B cell (primary cell): ENCODE results near the gene MOV10L1. TPM values are rescaled to one million over a fixed set of nuclear protein-coding genes. Genes with fewer than 3 reads are reported as not detected.

Source experiments
- ATAC-seq: fragments of 200-7000 bp; cut with Tn5 transposase; one replicate; pipeline ENCODE4 v1.10.0; 2021; ENCODE audit warnings: low read depth, mild to moderate bottlenecking, moderate number of reproducible peaks, moderate library complexity
- CTCF ChIA-PET: fragments of 350-600 bp; sonication (Branson Sonifier 250); formaldehyde crosslinking; loops from one replicate; lab custom pipeline; 2021; ENCODE audit warnings: antibody characterized with exemption, inconsistent platforms; lab: Charles Lee
- POLR2A ChIA-PET: fragments of 350-600 bp; sonication (Branson Sonifier 250); formaldehyde crosslinking; loops from one replicate; lab custom pipeline; 2021; ENCODE audit warnings: antibody characterized with exemption; lab: Charles Lee
- DNase-seq: peaks from one replicate; pipeline ENCODE4 v3.0.0; 2013
- H2AFZ ChIP-seq: 2 replicates; pipeline ENCODE4 v1.6.1; 2012; ENCODE audit warnings: mild to moderate bottlenecking, low read depth, low read length; ENCODE audit not compliant: insufficient read depth, poor library complexity, severe bottlenecking
- H3K27ac ChIP-seq, 2 donors: 1 replicate in 1 of 2; 2 replicates in 1 of 2; pipeline ENCODE4 v1.5.1; 2012 to 2013; ENCODE audit warnings: low read length in 2 of 2, mild to moderate bottlenecking in 2 of 2, moderate library complexity in 1 of 2
- H3K27me3 ChIP-seq, 4 experiments: fragments of 200-600 bp in 1 of 4; sonication (generic) in 1 of 4; replicated peaks in 1 of 4; 1 replicate in 2 of 4; 2 replicates in 2 of 4; pipeline versions ENCODE4 v1.6.1 to v1.7.0; 2013 to 2016; ENCODE audit warnings: low read length in 3 of 4, mild to moderate bottlenecking in 2 of 4, mixed read lengths in 1 of 4, moderate library complexity in 1 of 4; ENCODE audit not compliant: insufficient read depth in 4 of 4, control insufficient read depth in 3 of 4; ENCODE audit errors: control extremely low read depth in 1 of 4
- H3K36me3 ChIP-seq, 2 experiments: replicated peaks in 1 of 2; 1 replicate in 1 of 2; 2 replicates in 1 of 2; pipeline versions ENCODE4 v1.6.1 to v1.7.1; 2013; ENCODE audit warnings: low read length in 1 of 2; ENCODE audit not compliant: insufficient read depth in 2 of 2, control insufficient read depth in 1 of 2; ENCODE audit errors: control extremely low read depth in 1 of 2, extremely low read depth in 1 of 2
- H3K4me1 ChIP-seq, 2 donors: fragments of 200-600 bp in 1 of 2; sonication (generic) in 1 of 2; 1 replicate in 1 of 2; 2 replicates in 1 of 2; pipeline versions ENCODE4 v1.5.1 to v1.6.1; 2013 to 2017; ENCODE audit warnings: low read length in 2 of 2; ENCODE audit not compliant: control insufficient read depth in 2 of 2, insufficient read depth in 2 of 2
- H3K4me2 ChIP-seq: replicated peaks from 2 replicates; pipeline ENCODE3; 2012; ENCODE audit warnings: mild to moderate bottlenecking, low read depth, low read length; ENCODE audit not compliant: poor library complexity, severe bottlenecking
- H3K4me3 ChIP-seq, 5 experiments: fragments of 200-600 bp in 1 of 5; sonication (generic) in 1 of 5; 1 replicate in 3 of 5; 2 replicates in 2 of 5; pipeline versions ENCODE4 v1.5.1 to v1.7.0; 2011 to 2016; ENCODE audit warnings: low read length in 4 of 5, mild to moderate bottlenecking in 4 of 5, low read depth in 2 of 5, control low read depth in 1 of 5, moderate library complexity in 1 of 5; ENCODE audit not compliant: insufficient read depth in 1 of 5; ENCODE audit errors: control extremely low read depth in 1 of 5, extremely low read depth in 1 of 5
- H3K79me2 ChIP-seq: fragments of 200-600 bp; sonication (generic); one replicate; pipeline ENCODE4 v1.6.0; 2016; ENCODE audit warnings: low read length; ENCODE audit not compliant: control insufficient read depth, insufficient read depth
- H3K9ac ChIP-seq: fragments of 200-600 bp; sonication (generic); 2 replicates; pipeline ENCODE4 v1.6.1; 2017; ENCODE audit warnings: mild to moderate bottlenecking, low read length, moderate library complexity
- H3K9me3 ChIP-seq, 3 donors: one replicate each; pipeline versions ENCODE4 v1.6.1 to v1.7.1; 2013; ENCODE audit warnings: low read length in 2 of 3; ENCODE audit not compliant: control insufficient read depth in 2 of 3, insufficient read depth in 1 of 3; ENCODE audit errors: control extremely low read depth in 1 of 3
- H4K20me1 ChIP-seq: 2 replicates; pipeline ENCODE4 v1.6.0; 2012; ENCODE audit warnings: mild to moderate bottlenecking, low read length; ENCODE audit not compliant: insufficient read depth, control insufficient read depth, poor library complexity, severe bottlenecking
- H3K27ac Mint-ChIP-seq: one replicate; pipeline ENCODE4 v1.8.0; 2021; ENCODE audit warnings: mixed read lengths
- H3K27me3 Mint-ChIP-seq: one replicate; pipeline ENCODE4 v1.8.0; 2021; ENCODE audit warnings: mixed read lengths
- H3K4me1 Mint-ChIP-seq: one replicate; pipeline ENCODE4 v1.8.0; 2021; ENCODE audit warnings: mixed read lengths
- H3K4me3 Mint-ChIP-seq: one replicate; pipeline ENCODE4 v1.8.0; 2021; ENCODE audit warnings: mixed read lengths
- H3K9me3 Mint-ChIP-seq: one replicate; pipeline ENCODE4 v1.8.0; 2022; ENCODE audit warnings: mixed read lengths; ENCODE audit not compliant: insufficient read depth
- EZH2 ChIP-seq: IDR thresholded peaks from 2 replicates; pipeline ENCODE4 v1.6.1; 2012; ENCODE audit warnings: borderline replicate concordance, low read depth, mild to moderate bottlenecking, moderate library complexity, low read length; ENCODE audit not compliant: insufficient read depth, poor library complexity, severe bottlenecking
- WGBS: methylation state at CpG from one replicate; pipeline ENCODE4 v1.1.5; 2013; ENCODE audit warnings: missing lambda C conversion rate; ENCODE audit not compliant: insufficient coverage; 5-methylcytosine and 5-hydroxymethylcytosine counted together
- intact Hi-C: fragments of 100-400 bp; cut with micrococcal nuclease; formaldehyde crosslinking; loops from one replicate; pipeline ENCODE4 v1.10.0; 2022
- polyA plus RNA-seq: library from polyadenylated mRNA; depleted of rRNA; stranded (reverse); fragments of >200 nt; gene quantifications from 2 replicates; pipeline ENCODE4 v1.2.3, GENCODE V29; 2012
- total RNA-seq, 2 donors: library from RNA; stranded (reverse); fragments of 120-200 nt in 1 of 2; gene quantifications; 1 replicate in 1 of 2; 2 replicates in 1 of 2; pipeline versions ENCODE4 v1.2.3 to v1.2.4, GENCODE V29; 2013 to 2022
- TF ChIP-seq, protein P1 (sequence below): fragments of 200-600 bp; IDR thresholded peaks from one replicate; pipeline ENCODE4 v1.8.0; 2022; ENCODE audit warnings: antibody characterized with exemption, mild to moderate bottlenecking

The MOV10L1 gene
- total and polyA plus RNA-seq, 2 donors (not counting 1 experiment from before 2014, with no cell fraction given): not detected

- Histone ChIP-seq H3K79me2 (no peaks in the 10 kb centered on the region), H3K4me1 (no peaks in the 10 kb centered on the region), H2AFZ (no peak overlapping the region), H3K4me2 (no peak overlapping the region), H3K9me3 (no peaks in the 10 kb centered on the region), H3K27me3 (peaks cover 0 to 2% (median 0%) of the 10 kb centered on the region in 4 experiments), H3K4me3 (no peak overlapping the region), H3K36me3 (no peaks in the 10 kb centered on the region), H3K27ac (no peak overlapping the region), H4K20me1 (no peaks in the 10 kb centered on the region), H3K9ac (no peak overlapping the region)
- ChIA-PET POLR2A (no interaction called here), CTCF (interaction anchor here (0.7 kb wide), 1 partner anchor 13 kb away, joined by 4 read pairs; no protein-coding TSS in a partner anchor)
- intact Hi-C loops: no loop called here
- no peak for TF ChIP-seq EZH2
- TF ChIP-seq, protein P1, sequence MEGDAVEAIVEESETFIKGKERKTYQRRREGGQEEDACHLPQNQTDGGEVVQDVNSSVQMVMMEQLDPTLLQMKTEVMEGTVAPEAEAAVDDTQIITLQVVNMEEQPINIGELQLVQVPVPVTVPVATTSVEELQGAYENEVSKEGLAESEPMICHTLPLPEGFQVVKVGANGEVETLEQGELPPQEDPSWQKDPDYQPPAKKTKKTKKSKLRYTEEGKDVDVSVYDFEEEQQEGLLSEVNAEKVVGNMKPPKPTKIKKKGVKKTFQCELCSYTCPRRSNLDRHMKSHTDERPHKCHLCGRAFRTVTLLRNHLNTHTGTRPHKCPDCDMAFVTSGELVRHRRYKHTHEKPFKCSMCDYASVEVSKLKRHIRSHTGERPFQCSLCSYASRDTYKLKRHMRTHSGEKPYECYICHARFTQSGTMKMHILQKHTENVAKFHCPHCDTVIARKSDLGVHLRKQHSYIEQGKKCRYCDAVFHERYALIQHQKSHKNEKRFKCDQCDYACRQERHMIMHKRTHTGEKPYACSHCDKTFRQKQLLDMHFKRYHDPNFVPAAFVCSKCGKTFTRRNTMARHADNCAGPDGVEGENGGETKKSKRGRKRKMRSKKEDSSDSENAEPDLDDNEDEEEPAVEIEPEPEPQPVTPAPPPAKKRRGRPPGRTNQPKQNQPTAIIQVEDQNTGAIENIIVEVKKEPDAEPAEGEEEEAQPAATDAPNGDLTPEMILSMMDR: no peak
- H3K27ac Mint-ChIP-seq: no peak overlapping the region
- ATAC-seq: no peak
- WGBS: 100% methylated on average over 2 of the region's 8 CpGs
- no peaks in the 10 kb centered on the region for H3K9me3 Mint-ChIP-seq
- no peaks in the 10 kb centered on the region for H3K27me3 Mint-ChIP-seq
- H3K4me1 Mint-ChIP-seq: no peaks in the 10 kb centered on the region
- H3K4me3 Mint-ChIP-seq: no peak overlapping the region
- DNase-seq: no peak
These were observed 22.6 kb upstream of the MOV10L1 start for GRCh38 chr22:50067244-50067643.

- intact Hi-C loops: no loop called here
- Histone ChIP-seq H3K4me2 (no peak overlapping the region), H3K9me3 (no peaks in the 10 kb centered on the region), H4K20me1 (no peaks in the 10 kb centered on the region), H3K36me3 (no peaks in the 10 kb centered on the region), H3K4me1 (no peaks in the 10 kb centered on the region), H3K79me2 (no peaks in the 10 kb centered on the region), H2AFZ (no peak overlapping the region), H3K9ac (no peak overlapping the region), H3K27ac (no peak overlapping the region), H3K4me3 (no peak overlapping the region), H3K27me3 (peaks cover 0 to 2% (median 0%) of the 10 kb centered on the region in 4 experiments)
- H3K27me3 Mint-ChIP-seq: no peaks in the 10 kb centered on the region
- H3K4me3 Mint-ChIP-seq: no peak overlapping the region
- DNase-seq (no peak), ATAC-seq (no peak)
- no peak overlapping the region for H3K27ac Mint-ChIP-seq
- H3K4me1 Mint-ChIP-seq: no peaks in the 10 kb centered on the region
- ChIA-PET POLR2A (no interaction called here), CTCF (no interaction called here)
- H3K9me3 Mint-ChIP-seq: no peaks in the 10 kb centered on the region
- WGBS: 98% methylated on average over 11 of the region's 11 CpGs
- no peak for TF ChIP-seq EZH2
- TF ChIP-seq, protein P1: no peak
These were observed 21.7 kb upstream of the MOV10L1 start for GRCh38 chr22:50068096-50068495.
